Sigmoid colon (tissue), 7 donors: Measurements from ENCODE around the gene DYSF. TPM values are rescaled to one million over a fixed set of nuclear protein-coding genes. Genes with fewer than 3 reads are reported as not detected.

Source experiments
- DNase-seq: peaks from one replicate; pipeline ENCODE4 v3.0.0-alpha.2; 2019
- H3K27ac ChIP-seq, 4 donors: fragments of 200-600 bp; sonication (generic); one replicate each; pipeline ENCODE4 v1.5.1; 2016 to 2019; ENCODE audit warnings: mild to moderate bottlenecking in 1 of 4
- H3K27me3 ChIP-seq, 3 donors: fragments of 200-600 bp; sonication (generic); one replicate each; pipeline ENCODE4 v1.5.1; 2019; ENCODE audit warnings: mild to moderate bottlenecking in 1 of 3
- H3K36me3 ChIP-seq, 4 donors: fragments of 200-600 bp; sonication (generic); one replicate each; pipeline ENCODE4 v1.5.1; 2016 to 2019
- H3K4me1 ChIP-seq, 4 donors: fragments of 200-600 bp; sonication (generic); one replicate each; pipeline ENCODE4 v1.5.1; 2017 to 2019
- H3K4me3 ChIP-seq, 4 donors: fragments of 200-600 bp; sonication (generic); one replicate each; pipeline ENCODE4 v1.5.1; 2017 to 2019; ENCODE audit warnings: mild to moderate bottlenecking in 2 of 4, moderate library complexity in 1 of 4
- H3K9me3 ChIP-seq, 4 donors: fragments of 200-600 bp in 3 of 4; sonication (generic) in 3 of 4; one replicate each; pipeline versions ENCODE4 v1.5.1 to v1.6.1; 2013 to 2019
- EP300 ChIP-seq, 4 donors: sonication (generic); formaldehyde crosslinking; IDR thresholded peaks; one replicate each; pipeline ENCODE4 v1.6.1; 2017; ENCODE audit warnings: antibody characterized with exemption in 4 of 4
- POLR2A ChIP-seq, 2 donors: fragments of 450-650 bp; IDR thresholded peaks; one replicate each; pipeline ENCODE4 v1.6.1; 2016; ENCODE audit warnings: antibody characterized with exemption in 2 of 2, mild to moderate bottlenecking in 2 of 2, moderate library complexity in 2 of 2
- POLR2AphosphoS5 ChIP-seq, 4 donors: sonication (generic); formaldehyde crosslinking; IDR thresholded peaks; one replicate each; pipeline ENCODE4 v1.6.1; 2017; ENCODE audit warnings: antibody characterized with exemption in 4 of 4
- WGBS, 2 donors: extraction: QIAGEN DNeasy Blood & Tissue Kit; methylation state at CpG; one replicate each; pipeline ENCODE4 v1.1.7; 2013; 5-methylcytosine and 5-hydroxymethylcytosine counted together
- intact Hi-C: fragments of 100-400 bp; cut with DNase I; formaldehyde crosslinking; loops from one replicate; pipeline ENCODE4 v1.15.1; 2023
- polyA plus RNA-seq, 3 donors: library from polyadenylated mRNA; stranded (reverse); fragments of 200-250 nt; gene quantifications; one replicate each; pipeline ENCODE4 v1.2.3, GENCODE V29; 2013
- total RNA-seq, 4 donors: library from RNA; depleted of rRNA; stranded (reverse); fragments of >200 nt; gene quantifications; one replicate each; pipeline ENCODE4 v1.1.0, GENCODE V29; 2016
- TF ChIP-seq, protein P1 (sequence below), 4 experiments: fragments of 450-650 bp in 3 of 4; fragments of 200-600 bp in 1 of 4; IDR thresholded peaks; one replicate each; pipeline ENCODE4 v1.5.1; 2016 to 2019; ENCODE audit warnings: antibody characterized with exemption in 4 of 4, mild to moderate bottlenecking in 3 of 4, moderate library complexity in 2 of 4
- donor health status: healthy with polysubstance abuse.
- donor health status: Bipolar disorder and iron deficiency.
- donor health status: healthy.

Gene DYSF
- total and polyA plus RNA-seq, 7 donors = 1.6 to 49.6 (median 12.5) TPM

GRCh38 chr2:71513096-71513495, 59.7 kb downstream of the DYSF start:
- WGBS, 2 donors = 67 to 75% methylated on average over 11 of the region's 11 CpGs
- DNase-seq = no peak
- intact Hi-C loops = no loop called here

DNA sequence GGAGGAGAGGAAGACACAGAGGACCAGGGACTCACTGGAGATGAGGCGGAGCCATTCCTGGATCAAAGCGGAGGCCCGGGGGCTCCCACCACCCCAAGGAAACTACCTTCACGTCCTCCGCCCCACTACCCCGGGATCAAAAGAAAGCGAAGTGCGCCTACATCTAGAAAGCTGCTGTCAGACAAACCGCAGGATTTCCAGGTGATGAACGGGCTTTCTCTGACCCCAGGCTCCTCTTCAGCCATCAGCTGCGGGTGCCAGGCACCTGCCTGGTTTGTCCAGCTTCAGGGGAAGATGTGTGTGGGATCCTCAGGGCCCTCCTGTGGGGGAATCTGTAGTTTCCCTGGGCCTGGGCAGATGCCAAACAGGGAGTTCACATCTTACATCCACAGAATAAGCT, 60.4 kb downstream of the DYSF start:
- DNase-seq = no peak
- intact Hi-C loops = no loop called here
- 88 to 92% methylated on average over 11 of the region's 11 CpGs for WGBS, 2 donors

More at GRCh38 chr2:71513096-71513495, 59.7 kb downstream of the DYSF start:
- Histone ChIP-seq H3K27ac (no peak overlapping the region), H3K4me3 (no peak overlapping the region), H3K4me1 (no peaks in the 10 kb centered on the region), H3K9me3 (no peaks in the 10 kb centered on the region), H3K27me3 (no peaks in the 10 kb centered on the region), H3K36me3 (peaks cover 0 to 33% (median 12%) of the 10 kb centered on the region in 4 donors)
- TF ChIP-seq POLR2A (IDR thresholded peaks at IDR 0.05) (no peak), POLR2AphosphoS5 (IDR thresholded peaks at IDR 0.05) (no peak), EP300 (IDR thresholded peaks at IDR 0.05) (no peak)
- TF ChIP-seq, protein P1, sequence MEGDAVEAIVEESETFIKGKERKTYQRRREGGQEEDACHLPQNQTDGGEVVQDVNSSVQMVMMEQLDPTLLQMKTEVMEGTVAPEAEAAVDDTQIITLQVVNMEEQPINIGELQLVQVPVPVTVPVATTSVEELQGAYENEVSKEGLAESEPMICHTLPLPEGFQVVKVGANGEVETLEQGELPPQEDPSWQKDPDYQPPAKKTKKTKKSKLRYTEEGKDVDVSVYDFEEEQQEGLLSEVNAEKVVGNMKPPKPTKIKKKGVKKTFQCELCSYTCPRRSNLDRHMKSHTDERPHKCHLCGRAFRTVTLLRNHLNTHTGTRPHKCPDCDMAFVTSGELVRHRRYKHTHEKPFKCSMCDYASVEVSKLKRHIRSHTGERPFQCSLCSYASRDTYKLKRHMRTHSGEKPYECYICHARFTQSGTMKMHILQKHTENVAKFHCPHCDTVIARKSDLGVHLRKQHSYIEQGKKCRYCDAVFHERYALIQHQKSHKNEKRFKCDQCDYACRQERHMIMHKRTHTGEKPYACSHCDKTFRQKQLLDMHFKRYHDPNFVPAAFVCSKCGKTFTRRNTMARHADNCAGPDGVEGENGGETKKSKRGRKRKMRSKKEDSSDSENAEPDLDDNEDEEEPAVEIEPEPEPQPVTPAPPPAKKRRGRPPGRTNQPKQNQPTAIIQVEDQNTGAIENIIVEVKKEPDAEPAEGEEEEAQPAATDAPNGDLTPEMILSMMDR (IDR thresholded peaks at IDR 0.05) = no peak

GRCh38 chr2:71516253-71516888, 63.0 kb downstream of the DYSF start:
- Histone ChIP-seq H3K27me3 (no peaks in the 10 kb centered on the region), H3K36me3 (peaks cover 0 to 46% (median 14%) of the 10 kb centered on the region in 4 donors)
- intact Hi-C loops = no loop called here

More for the DNA sequence above, 60.4 kb downstream of the DYSF start:
- Histone ChIP-seq H3K27me3 (no peaks in the 10 kb centered on the region), H3K36me3 (peaks cover 0 to 34% (median 12%) of the 10 kb centered on the region in 4 donors), H3K4me1 (no peaks in the 10 kb centered on the region), H3K27ac (no peak overlapping the region), H3K4me3 (no peak overlapping the region), H3K9me3 (no peaks in the 10 kb centered on the region)
- TF ChIP-seq, protein P1 (IDR thresholded peaks at IDR 0.05) = no peak
- TF ChIP-seq POLR2AphosphoS5 (IDR thresholded peaks at IDR 0.05) = no peak
- TF ChIP-seq EP300 (IDR thresholded peaks at IDR 0.05) = no peak
- no peak for TF ChIP-seq POLR2A (IDR thresholded peaks at IDR 0.05)

DNA sequence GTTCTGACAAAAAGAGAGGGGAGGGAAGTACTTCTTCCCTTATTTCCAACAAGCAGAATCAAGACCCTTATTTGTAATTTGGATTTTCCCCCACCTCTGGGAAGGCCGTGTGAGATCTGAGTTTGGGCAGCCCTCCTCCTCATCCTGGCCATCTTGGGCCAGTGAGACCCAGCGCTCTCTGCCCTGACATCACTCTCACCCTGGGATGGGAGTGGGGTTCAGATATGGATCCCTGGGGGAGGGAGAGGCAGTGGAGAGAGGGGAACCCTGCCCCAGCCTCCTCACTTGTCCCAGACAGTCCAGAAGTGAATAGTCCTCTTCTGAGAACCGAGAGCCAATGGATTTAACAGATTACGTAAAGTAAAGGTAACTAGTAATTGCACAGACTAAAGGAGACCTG, 64.5 kb downstream of the DYSF start:
- intact Hi-C loops = no loop called here
- 68 to 82% methylated on average over 4 of the region's 4 CpGs for WGBS, 2 donors

More at GRCh38 chr2:71516253-71516888, 63.0 kb downstream of the DYSF start:
- H3K4me1 ChIP-seq = no peaks in the 10 kb centered on the region
- DNase-seq = peak; percentile 6
- no peak overlapping the region for H3K4me3 ChIP-seq
- no peak overlapping the region for H3K27ac ChIP-seq
- WGBS, 2 donors = 88 to 94% methylated on average over 16 of the region's 16 CpGs
- no peak for TF ChIP-seq POLR2AphosphoS5 (IDR thresholded peaks at IDR 0.05)
- TF ChIP-seq POLR2A (IDR thresholded peaks at IDR 0.05) = no peak
- TF ChIP-seq, protein P1 (IDR thresholded peaks at IDR 0.05) = no peak
- no peak for TF ChIP-seq EP300 (IDR thresholded peaks at IDR 0.05)
- no peaks in the 10 kb centered on the region for H3K9me3 ChIP-seq

More for the DNA sequence above, 64.5 kb downstream of the DYSF start:
- no peaks in the 10 kb centered on the region for H3K27me3 ChIP-seq
- DNase-seq = peak; percentile 2
- H3K36me3 ChIP-seq = peaks cover 0 to 61% (median 14%) of the 10 kb centered on the region in 4 donors
- H3K27ac ChIP-seq = no peak overlapping the region
- H3K9me3 ChIP-seq = no peaks in the 10 kb centered on the region
- no peaks in the 10 kb centered on the region for H3K4me1 ChIP-seq
- no peak overlapping the region for H3K4me3 ChIP-seq
- TF ChIP-seq EP300 (IDR thresholded peaks at IDR 0.05) = no peak
- TF ChIP-seq, protein P1 (IDR thresholded peaks at IDR 0.05) = no peak
- no peak for TF ChIP-seq POLR2A (IDR thresholded peaks at IDR 0.05)
- no peak for TF ChIP-seq POLR2AphosphoS5 (IDR thresholded peaks at IDR 0.05)
